ENCODE results near the gene CEP97. TPM values are rescaled to one million over a fixed set of nuclear protein-coding genes. Genes with fewer than 3 reads are reported as not detected.

CEP97 gene
- polyA plus RNA-seq, 1 donor (not counting 4 experiments of a cell fraction or from before 2014, with no cell fraction given): 3.6 TPM

- no peak for TF ChIP-seq CTCF (optimal IDR thresholded peaks at IDR 0.05 in 1 of 3, IDR thresholded peaks at IDR 0.05 in 1 of 3, conservative IDR thresholded peaks at IDR 0.05 in 1 of 3; ENCODE audit: extremely low read depth in 1 of 3, insufficient read depth in 2 of 3, low read length in 3 of 3)
- Histone ChIP-seq H3K79me2 (ENCODE audit: control insufficient read depth, insufficient read depth, low read length) (peaks cover 6% of the 10 kb centered on the region), H3K9me3 (ENCODE audit: control insufficient read depth, low read depth, low read length) (no peaks in the 10 kb centered on the region), H2AFZ (ENCODE audit: control insufficient read depth, low read length) (no peak overlapping the region), H3K4me1 (ENCODE audit: control insufficient read depth, extremely low read depth, insufficient read depth, low read length) (peaks cover 19% of the 10 kb centered on the region), H3K27ac (ENCODE audit: control insufficient read depth, insufficient read depth, low read length) (no peak overlapping the region), H3K36me3 (ENCODE audit: control insufficient read depth in 2 of 2, extremely low read depth in 1 of 2, insufficient read depth in 2 of 2, low read length in 2 of 2) (peaks cover 5 to 10% of the 10 kb centered on the region in 2 experiments), H3K27me3 (ENCODE audit: control insufficient read depth, extremely low read depth, insufficient read depth, low read length) (no peaks in the 10 kb centered on the region), H3K9ac (ENCODE audit: control insufficient read depth, extremely low read depth, insufficient read depth, low read length) (no peak overlapping the region), H3K4me3 (ENCODE audit: control insufficient read depth in 2 of 3, extremely low read depth in 1 of 3, insufficient read depth in 2 of 3, low read depth in 1 of 3, low read length in 3 of 3) (no peak overlapping the region), H3K4me2 (ENCODE audit: control insufficient read depth, extremely low read depth, insufficient read depth, low read depth, low read length) (no peak overlapping the region), H4K20me1 (ENCODE audit: control insufficient read depth, extremely low read depth, insufficient read depth, low read length) (no peaks in the 10 kb centered on the region), H3K9me1 (ENCODE audit: control insufficient read depth, extremely low read depth, insufficient read depth, low read length) (no peaks in the 10 kb centered on the region)
- FAIRE-seq (no peak), DNase-seq (ENCODE audit: low read depth, low spot score) (no peak)
- dilution Hi-C loops (cut with MboI; ENCODE audit: extremely low pct_ligation_motif_present, low sequenced_read_pairs): no loop called here
Observed at GRCh38 chr3:101781166-101781565, 56.8 kb downstream of the CEP97 start.

- dilution Hi-C loops (cut with MboI; ENCODE audit: extremely low pct_ligation_motif_present, low sequenced_read_pairs): no loop called here
- TF ChIP-seq CTCF (optimal IDR thresholded peaks at IDR 0.05 in 1 of 3, IDR thresholded peaks at IDR 0.05 in 1 of 3, conservative IDR thresholded peaks at IDR 0.05 in 1 of 3; ENCODE audit: extremely low read depth in 1 of 3, insufficient read depth in 2 of 3, low read length in 3 of 3) (no peak), EZH2 (IDR thresholded peaks at IDR 0.05; ENCODE audit: low read length) (no peak)
- no peak for DNase-seq (ENCODE audit: low read depth, low spot score)
- H4K20me1 ChIP-seq (ENCODE audit: control insufficient read depth, extremely low read depth, insufficient read depth, low read length): no peaks in the 10 kb centered on the region
- H3K27ac ChIP-seq (ENCODE audit: control insufficient read depth, insufficient read depth, low read length): no peak overlapping the region
- peaks cover 2% of the 10 kb centered on the region for H3K79me2 ChIP-seq (ENCODE audit: control insufficient read depth, insufficient read depth, low read length)
- H3K9me1 ChIP-seq (ENCODE audit: control insufficient read depth, extremely low read depth, insufficient read depth, low read length): no peaks in the 10 kb centered on the region
- peaks cover 5 to 10% of the 10 kb centered on the region in 2 experiments for H3K36me3 ChIP-seq (ENCODE audit: control insufficient read depth in 2 of 2, extremely low read depth in 1 of 2, insufficient read depth in 2 of 2, low read length in 2 of 2)
- no peak overlapping the region for H3K4me3 ChIP-seq (ENCODE audit: control insufficient read depth in 2 of 3, extremely low read depth in 1 of 3, insufficient read depth in 2 of 3, low read depth in 1 of 3, low read length in 3 of 3)
- H3K9ac ChIP-seq (ENCODE audit: control insufficient read depth, extremely low read depth, insufficient read depth, low read length): no peak overlapping the region
- no peak for FAIRE-seq
- no peaks in the 10 kb centered on the region for H3K9me3 ChIP-seq (ENCODE audit: control insufficient read depth, low read depth, low read length)
- H3K27me3 ChIP-seq (ENCODE audit: control insufficient read depth, extremely low read depth, insufficient read depth, low read length): no peaks in the 10 kb centered on the region
- H3K4me1 ChIP-seq (ENCODE audit: control insufficient read depth, extremely low read depth, insufficient read depth, low read length): peaks cover 10% of the 10 kb centered on the region
- H2AFZ ChIP-seq (ENCODE audit: control insufficient read depth, low read length): no peak overlapping the region
- H3K4me2 ChIP-seq (ENCODE audit: control insufficient read depth, extremely low read depth, insufficient read depth, low read depth, low read length): no peak overlapping the region
Observed at GRCh38 chr3:101784855-101785613, 60.6 kb downstream of the CEP97 start.

All from keratinocyte (primary cell).